SKM-1 treated with dmso at 0.1 percent for 144 hours (cell line): ENCODE measurements around the gene PCNX3.
A peak's percentile ranks its signal among the peaks of the same experiment; 100 is the strongest.
"Not testable (repeated sequence)": the region's sequence is repeated elsewhere in the genome, so short reads cannot be mapped to it uniquely, and the experiment has no call there.

Experiments
- DNase-seq: peaks from one replicate; lab custom pipeline; 2025; ENCODE audit not compliant: unreplicated experiment; lab: John Stamatoyannopoulos, UW

Gene PCNX3

GRCh38 chr11:65637032-65637557, 21.5 kb downstream of the PCNX3 start:
- DNase-seq, result no peak

- DNase-seq, result peak; percentile 48
Observed at GRCh38 chr11:65637794-65638419, 22.3 kb downstream of the PCNX3 start, which contains the start of gene SIPA1. SIPA1 (plus strand) TSS chr11:65638101; CDS start chr11:65640922, 2,821 bp downstream.

- DNase-seq, result not testable (repeated sequence)
Observed at GRCh38 chr11:65639228-65639597, 23.6 kb downstream of the PCNX3 start.

GRCh38 chr11:65639623-65640482, 24.3 kb downstream of the PCNX3 start:
- DNase-seq, result peak; percentile 59

GRCh38 chr11:65640483-65641296, 25.1 kb downstream of the PCNX3 start:
- DNase-seq, result peak; percentile 71

GRCh38 chr11:65641297-65642013, 25.9 kb downstream of the PCNX3 start:
- no peak for DNase-seq

GRCh38 chr11:65642014-65642671, 26.6 kb downstream of the PCNX3 start:
- DNase-seq, result no peak

GRCh38 chr11:65643971-65644370, 28.4 kb downstream of the PCNX3 start:
- no peak for DNase-seq

GRCh38 chr11:65644837-65645236, 29.3 kb downstream of the PCNX3 start:
- DNase-seq, result no peak

GRCh38 chr11:65645710-65646109, 30.1 kb downstream of the PCNX3 start:
- DNase-seq, result no peak

- DNase-seq, result no peak
Observed at GRCh38 chr11:65646288-65646957, 30.8 kb downstream of the PCNX3 start.

- no peak for DNase-seq
Observed at GRCh38 chr11:65646958-65647701, 31.6 kb downstream of the PCNX3 start.

GRCh38 chr11:65648997-65649493, 33.5 kb downstream of the PCNX3 start:
- no peak for DNase-seq

GRCh38 chr11:65649656-65650546, 34.3 kb downstream of the PCNX3 start:
- DNase-seq, result no peak

GRCh38 chr11:65650547-65651338, 35.2 kb downstream of the PCNX3 start:
- no peak for DNase-seq

GRCh38 chr11:65651339-65651588, 35.7 kb downstream of the PCNX3 start:
- DNase-seq, result no peak
